HepG2 (cell line): ENCODE results near the gene ZFP69B. TPM values are rescaled to one million over a fixed set of nuclear protein-coding genes. Genes with fewer than 3 reads are reported as not detected.

ENCODE experiments used
- CC2D1A ChIP-seq: sonication (generic); formaldehyde crosslinking; IDR thresholded peaks from 2 replicates; pipeline ENCODE4 v1.8.1; 2023; ENCODE audit warnings: mild to moderate bottlenecking, missing genetic modification reagents
- CHD4 ChIP-seq: fragments of 200-600 bp; sonication (generic); IDR thresholded peaks from 2 replicates; pipeline ENCODE4 v1.7.0; 2017; ENCODE audit warnings: mild to moderate bottlenecking, low read length, borderline replicate concordance
- DNMT1 ChIP-seq: sonication (generic); formaldehyde crosslinking; IDR thresholded peaks from 2 replicates; pipeline ENCODE4 v1.5.1; 2020; ENCODE audit warnings: mild to moderate bottlenecking, missing genetic modification reagents
- ERF ChIP-seq: IDR thresholded peaks from 2 replicates; pipeline ENCODE4 v1.6.1; 2018; ENCODE audit warnings: missing biosample characterization, missing genetic modification reagents
- ETV6 ChIP-seq: sonication (generic); formaldehyde crosslinking; conservative IDR thresholded peaks from 2 replicates; pipeline ENCODE4 v1.4.0; 2020; ENCODE audit warnings: missing genetic modification reagents
- GFI1 ChIP-seq: sonication (generic); formaldehyde crosslinking; IDR thresholded peaks from 2 replicates; pipeline ENCODE4 v1.5.0; 2020; ENCODE audit warnings: missing genetic modification reagents, mild to moderate bottlenecking, borderline replicate concordance
- JUN ChIP-seq: sonication (generic); formaldehyde crosslinking; IDR thresholded peaks from 2 replicates; pipeline ENCODE4 v1.4.0; 2020; ENCODE audit warnings: mild to moderate bottlenecking, missing genetic modification reagents
- MATR3 ChIP-seq: sonication (generic); formaldehyde crosslinking; IDR thresholded peaks from 2 replicates; pipeline ENCODE4 v1.4.0; 2020; ENCODE audit warnings: missing genetic modification reagents
- MZF1 ChIP-seq: sonication (generic); formaldehyde crosslinking; IDR thresholded peaks from 2 replicates; pipeline ENCODE4 v1.8.1; 2023; ENCODE audit warnings: mild to moderate bottlenecking, missing genetic modification reagents, borderline replicate concordance
- RAD21 ChIP-seq: fragments of 450-650 bp; formaldehyde crosslinking; IDR thresholded peaks from 2 replicates; pipeline ENCODE4 v1.5.0; 2020; ENCODE audit warnings: mild to moderate bottlenecking
- SOX6 ChIP-seq, 2 experiments: fragments of 450-650 bp in 1 of 2; sonication (generic) in 1 of 2; formaldehyde crosslinking in 1 of 2; IDR thresholded peaks; 2 replicates each; pipeline versions ENCODE4 v1.4.0 to v1.6.1; 2017 to 2020; ENCODE audit warnings: antibody characterized with exemption in 1 of 2, mild to moderate bottlenecking in 1 of 2, missing genetic modification reagents in 1 of 2
- TBX2 ChIP-seq: sonication (generic); formaldehyde crosslinking; IDR thresholded peaks from 2 replicates; pipeline ENCODE4 v1.5.0; 2020; ENCODE audit warnings: missing genetic modification reagents, mild to moderate bottlenecking, borderline replicate concordance
- ZBTB42 ChIP-seq: sonication (generic); formaldehyde crosslinking; IDR thresholded peaks from 2 replicates; pipeline ENCODE4 v1.5.0; 2020; ENCODE audit warnings: mild to moderate bottlenecking, missing genetic modification reagents
- ZBTB7A ChIP-seq: sonication (generic); formaldehyde crosslinking; IDR thresholded peaks from 2 replicates; pipeline ENCODE4 v1.8.0; 2022; ENCODE audit warnings: mild to moderate bottlenecking, missing genetic modification reagents
- ZNF234 ChIP-seq: sonication (generic); formaldehyde crosslinking; conservative IDR thresholded peaks from 2 replicates; pipeline ENCODE4 v1.5.1; 2020; ENCODE audit warnings: mild to moderate bottlenecking, missing genetic modification reagents
- ZNF432 ChIP-seq: sonication (generic); formaldehyde crosslinking; IDR thresholded peaks from 2 replicates; pipeline ENCODE4 v1.5.0; 2020; ENCODE audit warnings: missing genetic modification reagents, mild to moderate bottlenecking, borderline replicate concordance
- ZNF790 ChIP-seq: sonication (generic); formaldehyde crosslinking; IDR thresholded peaks from 2 replicates; pipeline ENCODE4 v1.8.0; 2022; ENCODE audit warnings: missing genetic modification reagents, mild to moderate bottlenecking, borderline replicate concordance
- ZNF839 ChIP-seq: sonication (generic); formaldehyde crosslinking; IDR thresholded peaks from 2 replicates; pipeline ENCODE4 v1.4.0; 2020; ENCODE audit warnings: missing genetic modification reagents, mild to moderate bottlenecking, borderline replicate concordance
- polyA plus RNA-seq, 8 experiments: library from polyadenylated mRNA; depleted of rRNA in 3 of 8; stranded (reverse) in 7 of 8; unstranded in 1 of 8; fragments of >200 nt; fragmentation: Illumina TruSeq in 4 of 8; extraction: Trizol in 4 of 8; gene quantifications; 2 replicates each; pipeline versions ENCODE4 v1.2.1 to v1.2.3, GENCODE V29; 2011 to 2016; ENCODE audit warnings: low read depth in 4 of 8, missing spikeins in 1 of 8, mixed read lengths in 1 of 8; ENCODE audit not compliant: insufficient read depth in 1 of 8
- total RNA-seq, 5 experiments: library from RNA; depleted of rRNA; stranded (reverse); fragments of >200 nt; fragmentation: Illumina TruSeq; extraction: Trizol; gene quantifications; 2 replicates each; pipeline ENCODE4 v1.2.3, GENCODE V29; 2016; ENCODE audit warnings: low read depth in 1 of 5
- TF ChIP-seq, protein P1 (sequence below): sonication (generic); formaldehyde crosslinking; IDR thresholded peaks from 2 replicates; pipeline ENCODE4 v1.4.0; 2020; ENCODE audit warnings: missing genetic modification reagents
- TF ChIP-seq, protein P2 (sequence below): sonication (generic); formaldehyde crosslinking; IDR thresholded peaks from 2 replicates; pipeline ENCODE4 v1.9.0; 2021; ENCODE audit warnings: missing genetic modification reagents, mild to moderate bottlenecking, borderline replicate concordance
- TF ChIP-seq, protein P3 (sequence below): sonication (generic); formaldehyde crosslinking; IDR thresholded peaks from 2 replicates; pipeline ENCODE4 v1.4.0; 2020; ENCODE audit warnings: low read depth, mild to moderate bottlenecking, missing genetic modification reagents
- TF ChIP-seq, protein P4 (sequence below): fragments of 450-650 bp; IDR thresholded peaks from 2 replicates; pipeline ENCODE4 v1.6.1; 2017
- TF ChIP-seq, protein P5 (sequence below): IDR thresholded peaks from 2 replicates; pipeline ENCODE4 v1.6.1; 2016; ENCODE audit warnings: low read depth, borderline replicate concordance

The ZFP69B gene
- total and polyA plus RNA-seq, 2 of the 13 experiments (the other 11 are each of a cell fraction or from before 2014, with no cell fraction given) = 4.6 to 7.7 TPM

DNA sequence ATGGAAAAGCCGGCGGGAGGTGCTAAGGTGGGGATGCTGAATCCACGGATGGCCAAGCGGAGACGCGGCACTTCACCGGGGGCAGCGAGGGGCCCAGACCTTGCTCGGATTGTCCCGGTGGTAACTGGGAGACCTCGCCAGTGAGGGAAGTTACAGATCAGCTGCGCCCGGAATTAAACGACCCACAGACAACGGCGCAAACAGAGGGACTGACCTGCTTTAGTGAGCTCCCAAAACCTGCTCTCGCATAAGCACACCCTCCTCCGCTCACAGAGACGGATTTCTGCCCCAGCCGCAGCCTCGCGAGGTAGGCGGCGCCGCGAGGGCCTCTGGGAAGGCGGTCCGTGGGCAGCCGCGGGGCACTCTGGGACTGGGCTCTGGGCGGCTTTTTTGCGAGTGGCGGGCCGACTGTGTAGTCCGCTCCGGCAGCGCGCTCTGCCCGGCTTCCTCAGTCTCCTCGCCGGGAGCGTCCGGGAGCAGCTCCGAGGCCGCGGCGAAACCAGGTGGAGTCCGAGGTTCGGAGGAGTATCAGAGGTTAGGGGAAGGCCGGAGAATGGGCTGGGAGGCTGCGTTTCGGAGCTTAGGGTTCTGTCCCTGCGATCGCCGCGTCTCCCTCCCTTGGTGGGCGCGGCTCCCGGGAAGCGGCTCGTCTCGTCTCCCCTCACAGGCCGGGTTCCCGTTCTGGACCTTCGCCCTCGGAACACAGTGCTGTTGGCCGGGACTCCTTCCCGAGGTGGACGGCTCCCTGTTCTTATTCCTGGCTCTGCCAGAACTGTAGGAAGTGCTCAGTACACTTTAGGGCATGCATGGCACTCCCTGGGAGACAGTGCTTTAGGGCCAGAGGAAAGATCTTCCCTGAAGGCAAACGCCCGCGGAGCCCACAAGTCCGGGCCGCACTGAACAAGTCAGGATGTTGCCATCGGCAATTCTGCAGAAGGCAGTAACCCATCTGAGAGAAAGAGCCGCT lies 58.4 kb downstream of the ZFP69B start, which contains the start of gene EXO5 (continued):
- TF ChIP-seq CC2D1A (no peak), ZNF790 (peak; percentile 86; the same call in 1 of the 2 replicates), ETV6 (no peak), ZBTB7A (CRISPR knock-in tag) (peak; percentile 54; the same call in 1 of the 2 replicates), ZNF839 (CRISPR knock-in tag) (no peak), MATR3 (CRISPR knock-in tag) (no peak), TBX2 (CRISPR knock-in tag) (peak; percentile 81), ZBTB42 (0 out of 2 replicates have a peak, but pooled peaks have one; percentile 59), GFI1 (CRISPR knock-in tag) (no peak), JUN (CRISPR knock-in tag) (0 out of 2 replicates have a peak, but pooled peaks have one; percentile 34), ERF (CRISPR knock-in tag) (peak; percentile 76), CHD4 (no peak), ZNF432 (CRISPR knock-in tag) (no peak), DNMT1 (CRISPR knock-in tag) (no peak), SOX6 (IDR thresholded peaks at IDR 0.05) (no peak), SOX6 (CRISPR knock-in tag; IDR thresholded peaks at IDR 0.05) (peak; percentile 66), RAD21 (CRISPR knock-in tag) (0 out of 2 replicates have a peak, but pooled peaks have one; percentile 42), MZF1 (CRISPR knock-in tag) (no peak), ZNF234 (CRISPR knock-in tag) (no peak)
- TF ChIP-seq, protein P1, sequence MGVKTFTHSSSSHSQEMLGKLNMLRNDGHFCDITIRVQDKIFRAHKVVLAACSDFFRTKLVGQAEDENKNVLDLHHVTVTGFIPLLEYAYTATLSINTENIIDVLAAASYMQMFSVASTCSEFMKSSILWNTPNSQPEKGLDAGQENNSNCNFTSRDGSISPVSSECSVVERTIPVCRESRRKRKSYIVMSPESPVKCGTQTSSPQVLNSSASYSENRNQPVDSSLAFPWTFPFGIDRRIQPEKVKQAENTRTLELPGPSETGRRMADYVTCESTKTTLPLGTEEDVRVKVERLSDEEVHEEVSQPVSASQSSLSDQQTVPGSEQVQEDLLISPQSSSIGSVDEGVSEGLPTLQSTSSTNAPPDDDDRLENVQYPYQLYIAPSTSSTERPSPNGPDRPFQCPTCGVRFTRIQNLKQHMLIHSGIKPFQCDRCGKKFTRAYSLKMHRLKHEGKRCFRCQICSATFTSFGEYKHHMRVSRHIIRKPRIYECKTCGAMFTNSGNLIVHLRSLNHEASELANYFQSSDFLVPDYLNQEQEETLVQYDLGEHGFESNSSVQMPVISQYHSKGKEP = peak; percentile 69; the same call in 1 of the 2 replicates
- TF ChIP-seq, protein P2, sequence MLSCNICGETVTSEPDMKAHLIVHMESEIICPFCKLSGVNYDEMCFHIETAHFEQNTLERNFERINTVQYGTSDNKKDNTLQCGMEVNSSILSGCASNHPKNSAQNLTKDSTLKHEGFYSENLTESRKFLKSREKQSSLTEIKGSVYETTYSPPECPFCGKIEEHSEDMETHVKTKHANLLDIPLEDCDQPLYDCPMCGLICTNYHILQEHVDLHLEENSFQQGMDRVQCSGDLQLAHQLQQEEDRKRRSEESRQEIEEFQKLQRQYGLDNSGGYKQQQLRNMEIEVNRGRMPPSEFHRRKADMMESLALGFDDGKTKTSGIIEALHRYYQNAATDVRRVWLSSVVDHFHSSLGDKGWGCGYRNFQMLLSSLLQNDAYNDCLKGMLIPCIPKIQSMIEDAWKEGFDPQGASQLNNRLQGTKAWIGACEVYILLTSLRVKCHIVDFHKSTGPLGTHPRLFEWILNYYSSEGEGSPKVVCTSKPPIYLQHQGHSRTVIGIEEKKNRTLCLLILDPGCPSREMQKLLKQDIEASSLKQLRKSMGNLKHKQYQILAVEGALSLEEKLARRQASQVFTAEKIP (CRISPR knock-in tag) = no peak
- TF ChIP-seq, protein P3, sequence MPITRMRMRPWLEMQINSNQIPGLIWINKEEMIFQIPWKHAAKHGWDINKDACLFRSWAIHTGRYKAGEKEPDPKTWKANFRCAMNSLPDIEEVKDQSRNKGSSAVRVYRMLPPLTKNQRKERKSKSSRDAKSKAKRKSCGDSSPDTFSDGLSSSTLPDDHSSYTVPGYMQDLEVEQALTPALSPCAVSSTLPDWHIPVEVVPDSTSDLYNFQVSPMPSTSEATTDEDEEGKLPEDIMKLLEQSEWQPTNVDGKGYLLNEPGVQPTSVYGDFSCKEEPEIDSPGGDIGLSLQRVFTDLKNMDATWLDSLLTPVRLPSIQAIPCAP (CRISPR knock-in tag) = peak; percentile 59; the same call in 1 of the 2 replicates
- TF ChIP-seq, protein P4, sequence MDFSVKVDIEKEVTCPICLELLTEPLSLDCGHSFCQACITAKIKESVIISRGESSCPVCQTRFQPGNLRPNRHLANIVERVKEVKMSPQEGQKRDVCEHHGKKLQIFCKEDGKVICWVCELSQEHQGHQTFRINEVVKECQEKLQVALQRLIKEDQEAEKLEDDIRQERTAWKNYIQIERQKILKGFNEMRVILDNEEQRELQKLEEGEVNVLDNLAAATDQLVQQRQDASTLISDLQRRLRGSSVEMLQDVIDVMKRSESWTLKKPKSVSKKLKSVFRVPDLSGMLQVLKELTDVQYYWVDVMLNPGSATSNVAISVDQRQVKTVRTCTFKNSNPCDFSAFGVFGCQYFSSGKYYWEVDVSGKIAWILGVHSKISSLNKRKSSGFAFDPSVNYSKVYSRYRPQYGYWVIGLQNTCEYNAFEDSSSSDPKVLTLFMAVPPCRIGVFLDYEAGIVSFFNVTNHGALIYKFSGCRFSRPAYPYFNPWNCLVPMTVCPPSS = no peak
- TF ChIP-seq, protein P5, sequence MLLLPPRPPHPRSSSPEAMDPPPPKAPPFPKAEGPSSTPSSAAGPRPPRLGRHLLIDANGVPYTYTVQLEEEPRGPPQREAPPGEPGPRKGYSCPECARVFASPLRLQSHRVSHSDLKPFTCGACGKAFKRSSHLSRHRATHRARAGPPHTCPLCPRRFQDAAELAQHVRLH (CRISPR knock-in tag) = 0 out of 2 replicates have a peak, but pooled peaks have one; percentile 46
